ENCODE measurements around the gene BCKDK.

DNA sequence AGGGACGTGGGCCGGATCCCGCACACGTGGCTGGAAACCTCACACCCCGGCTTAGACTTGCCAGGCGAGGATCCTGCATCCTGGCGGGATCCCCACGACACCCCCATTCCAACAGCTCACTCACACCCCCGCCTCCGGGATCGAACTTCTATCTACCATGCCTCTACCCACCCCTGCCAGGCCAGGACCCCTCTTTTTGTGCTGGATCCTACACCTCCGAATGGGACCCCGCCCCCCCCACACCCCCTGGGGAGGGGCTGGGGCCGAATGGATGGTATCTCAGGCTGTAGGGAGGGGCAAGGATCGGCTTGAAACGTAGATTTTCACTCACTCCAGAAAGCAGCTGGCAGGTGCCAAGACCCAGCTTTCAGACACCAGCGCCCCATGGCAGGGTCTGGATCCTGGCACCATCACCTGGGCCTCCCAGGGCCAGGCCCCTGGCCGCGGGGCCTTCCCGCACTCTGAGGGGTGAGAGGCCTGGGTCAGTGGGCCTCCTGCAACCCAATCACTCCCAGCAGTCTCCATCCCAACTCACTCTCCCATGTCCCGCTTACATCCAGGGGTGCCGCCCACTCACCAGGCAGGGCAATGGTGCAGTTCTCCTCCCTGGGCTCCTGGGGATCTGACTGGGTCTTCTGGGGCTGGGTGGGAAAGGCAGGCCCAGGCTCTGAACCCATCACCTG, 35.0 kb downstream of the BCKDK start:
- TF ChIP-seq EZH2 (IDR thresholded peaks at IDR 0.05; ENCODE audit: low read length), result no peak
- TF ChIP-seq, protein P1, sequence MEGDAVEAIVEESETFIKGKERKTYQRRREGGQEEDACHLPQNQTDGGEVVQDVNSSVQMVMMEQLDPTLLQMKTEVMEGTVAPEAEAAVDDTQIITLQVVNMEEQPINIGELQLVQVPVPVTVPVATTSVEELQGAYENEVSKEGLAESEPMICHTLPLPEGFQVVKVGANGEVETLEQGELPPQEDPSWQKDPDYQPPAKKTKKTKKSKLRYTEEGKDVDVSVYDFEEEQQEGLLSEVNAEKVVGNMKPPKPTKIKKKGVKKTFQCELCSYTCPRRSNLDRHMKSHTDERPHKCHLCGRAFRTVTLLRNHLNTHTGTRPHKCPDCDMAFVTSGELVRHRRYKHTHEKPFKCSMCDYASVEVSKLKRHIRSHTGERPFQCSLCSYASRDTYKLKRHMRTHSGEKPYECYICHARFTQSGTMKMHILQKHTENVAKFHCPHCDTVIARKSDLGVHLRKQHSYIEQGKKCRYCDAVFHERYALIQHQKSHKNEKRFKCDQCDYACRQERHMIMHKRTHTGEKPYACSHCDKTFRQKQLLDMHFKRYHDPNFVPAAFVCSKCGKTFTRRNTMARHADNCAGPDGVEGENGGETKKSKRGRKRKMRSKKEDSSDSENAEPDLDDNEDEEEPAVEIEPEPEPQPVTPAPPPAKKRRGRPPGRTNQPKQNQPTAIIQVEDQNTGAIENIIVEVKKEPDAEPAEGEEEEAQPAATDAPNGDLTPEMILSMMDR (optimal IDR thresholded peaks at IDR 0.05 in 1 of 3, IDR thresholded peaks at IDR 0.05 in 1 of 3, conservative IDR thresholded peaks at IDR 0.05 in 1 of 3; ENCODE audit: extremely low read depth in 1 of 3, insufficient read depth in 2 of 3, low read length in 3 of 3), result no peak
